GM21367 (cell line): ENCODE data around the gene ADCY7.

ENCODE experiments used
- ATAC-seq: cut with Tn5 transposase; IDR thresholded peaks from one replicate; pipeline ENCODE4 v1.9.1; 2021; ENCODE audit not compliant: unreplicated experiment

Gene ADCY7

DNA sequence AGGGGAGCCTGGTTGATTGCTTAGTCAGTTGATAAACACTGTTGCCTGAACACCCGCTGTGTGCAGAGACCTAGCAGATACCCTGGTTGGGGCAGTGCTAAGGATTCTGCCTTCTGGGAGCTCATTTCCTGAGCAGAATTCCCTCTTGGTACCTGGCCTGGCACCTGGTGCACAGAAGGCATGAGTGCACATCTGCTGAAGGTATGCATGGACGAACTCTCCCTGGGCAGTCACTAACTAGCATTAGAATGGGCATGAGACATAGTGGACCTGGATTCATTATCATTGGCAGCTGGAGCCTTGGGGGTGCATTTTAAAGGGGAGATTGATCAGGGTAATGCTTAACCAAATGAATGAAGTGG, 13.1 kb downstream of the ADCY7 start:
- no peak for ATAC-seq

GRCh38 chr16:50280932-50281331, 14.6 kb downstream of the ADCY7 start:
- ATAC-seq: no peak

- ATAC-seq: no peak
These were observed 15.1 kb downstream of the ADCY7 start for GRCh38 chr16:50281391-50282009.

DNA sequence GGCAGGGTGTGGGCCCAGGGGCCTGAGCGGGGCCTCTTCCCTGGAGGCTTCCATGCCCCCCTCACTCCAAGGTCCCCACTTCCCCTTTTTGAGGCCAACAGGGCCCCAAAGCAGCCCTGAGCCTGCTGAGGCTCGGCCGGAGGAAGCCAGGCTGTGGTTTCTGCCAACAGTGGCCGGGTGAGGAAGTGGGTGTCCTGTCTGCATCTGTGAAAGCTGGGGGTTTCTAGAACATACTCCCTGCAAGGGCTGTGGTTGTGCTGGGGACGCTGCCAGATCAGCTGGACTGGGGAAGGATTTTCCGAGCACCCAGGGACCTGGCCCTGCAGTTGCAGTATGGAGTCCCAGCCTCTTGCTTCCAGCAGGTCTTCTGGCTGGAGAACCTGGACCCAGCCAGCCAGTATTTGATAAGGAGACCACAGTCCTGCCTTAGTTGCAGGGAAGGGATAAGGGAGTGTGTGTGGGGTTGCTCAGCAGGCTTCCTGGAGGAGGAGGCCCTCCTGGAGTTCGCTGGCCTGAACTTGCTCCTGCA, 15.7 kb downstream of the ADCY7 start:
- peak; percentile 82 for ATAC-seq

GRCh38 chr16:50282955-50283631, 16.7 kb downstream of the ADCY7 start:
- ATAC-seq: no peak

- ATAC-seq: no peak
These were observed 18.0 kb downstream of the ADCY7 start for GRCh38 chr16:50284131-50284911.

DNA sequence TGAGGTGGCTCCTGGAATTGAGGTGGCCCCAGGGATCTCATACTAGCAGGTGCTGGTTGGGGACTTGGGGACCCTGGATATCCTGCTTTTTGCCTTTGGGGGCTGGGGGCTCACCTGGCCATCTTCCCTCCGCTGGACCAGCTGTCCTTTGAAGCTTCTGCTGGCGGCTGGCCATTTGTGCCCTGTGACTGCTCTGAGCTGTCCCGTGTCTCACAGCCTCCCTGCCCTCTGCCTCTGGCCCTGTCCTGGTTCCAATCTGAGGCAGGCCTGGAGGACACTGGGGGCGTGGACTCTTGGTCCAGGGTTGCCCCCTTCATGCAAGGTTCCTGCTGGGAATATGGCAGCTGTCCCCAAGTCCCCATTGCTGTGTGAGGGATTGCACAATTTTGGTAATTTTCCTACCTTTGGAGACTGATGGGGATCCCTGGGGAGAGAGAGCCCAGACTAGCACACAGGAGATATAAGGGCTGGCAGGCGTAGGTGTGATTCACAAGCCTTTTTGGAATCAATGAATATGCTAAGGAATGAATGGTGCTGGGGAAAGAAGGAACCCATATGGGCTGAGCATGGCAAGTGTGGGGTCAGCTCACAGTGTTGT, 19.2 kb downstream of the ADCY7 start:
- ATAC-seq: no peak

- no peak for ATAC-seq
These were observed 20.3 kb downstream of the ADCY7 start for GRCh38 chr16:50286681-50287080.

GRCh38 chr16:50288026-50288425, 21.7 kb downstream of the ADCY7 start:
- no peak for ATAC-seq

GRCh38 chr16:50288920-50289319, 22.6 kb downstream of the ADCY7 start:
- ATAC-seq: no peak

- no peak for ATAC-seq
These were observed 23.8 kb downstream of the ADCY7 start for GRCh38 chr16:50289950-50290764.

- no peak for ATAC-seq
These were observed 24.5 kb downstream of the ADCY7 start for GRCh38 chr16:50290856-50291255.

- ATAC-seq: no peak
These were observed 25.6 kb downstream of the ADCY7 start for GRCh38 chr16:50291719-50292565.

DNA sequence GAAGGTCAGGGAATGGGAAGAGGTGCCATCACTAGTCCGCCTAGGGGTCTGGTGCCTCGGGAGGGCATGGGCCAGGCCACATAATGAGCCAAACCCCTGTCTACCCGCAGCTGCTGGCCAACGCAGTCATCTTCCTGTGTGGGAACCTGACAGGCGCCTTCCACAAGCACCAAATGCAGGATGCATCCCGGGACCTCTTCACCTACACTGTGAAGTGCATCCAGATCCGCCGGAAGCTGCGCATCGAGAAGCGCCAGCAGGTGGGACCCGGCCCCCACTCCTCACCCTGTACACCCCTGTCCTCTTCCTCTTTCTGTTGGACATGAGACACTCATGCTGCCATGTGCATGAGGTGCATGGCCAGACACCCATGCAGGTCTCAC, 26.2 kb downstream of the ADCY7 start:
- no peak for ATAC-seq

DNA sequence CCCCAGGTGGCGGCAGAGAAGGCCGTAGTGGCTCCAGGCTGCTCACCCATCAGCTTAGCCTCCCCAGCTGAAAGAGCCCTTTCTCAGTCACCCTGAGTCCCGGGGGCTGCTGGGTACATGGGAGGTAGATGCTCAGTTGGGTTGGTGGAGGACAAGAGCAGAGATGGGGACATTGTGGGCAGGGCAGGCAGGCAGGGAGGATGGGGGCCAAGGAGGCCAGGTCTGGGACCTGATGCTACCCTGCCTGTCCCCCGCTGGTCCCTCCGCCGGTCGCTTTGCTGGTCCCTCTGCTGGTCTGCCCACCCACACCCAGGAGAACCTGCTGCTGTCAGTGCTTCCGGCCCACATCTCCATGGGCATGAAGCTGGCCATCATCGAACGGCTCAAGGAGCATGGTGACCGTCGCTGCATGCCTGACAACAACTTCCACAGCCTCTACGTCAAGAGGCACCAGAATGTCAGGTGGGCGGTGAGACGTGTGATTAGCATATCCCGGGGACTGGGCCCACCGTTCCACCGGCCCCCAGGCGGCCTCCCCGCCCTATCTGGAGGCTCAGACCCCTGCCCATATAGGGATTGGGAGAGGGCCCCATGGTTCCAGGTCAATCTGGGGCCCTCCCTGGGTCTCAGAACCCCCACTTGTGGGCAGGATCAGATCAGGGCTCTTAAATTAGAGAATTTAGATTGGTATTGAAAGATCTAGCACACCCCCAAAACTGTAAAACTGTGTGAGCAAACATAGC, 26.9 kb downstream of the ADCY7 start:
- ATAC-seq: no peak

DNA sequence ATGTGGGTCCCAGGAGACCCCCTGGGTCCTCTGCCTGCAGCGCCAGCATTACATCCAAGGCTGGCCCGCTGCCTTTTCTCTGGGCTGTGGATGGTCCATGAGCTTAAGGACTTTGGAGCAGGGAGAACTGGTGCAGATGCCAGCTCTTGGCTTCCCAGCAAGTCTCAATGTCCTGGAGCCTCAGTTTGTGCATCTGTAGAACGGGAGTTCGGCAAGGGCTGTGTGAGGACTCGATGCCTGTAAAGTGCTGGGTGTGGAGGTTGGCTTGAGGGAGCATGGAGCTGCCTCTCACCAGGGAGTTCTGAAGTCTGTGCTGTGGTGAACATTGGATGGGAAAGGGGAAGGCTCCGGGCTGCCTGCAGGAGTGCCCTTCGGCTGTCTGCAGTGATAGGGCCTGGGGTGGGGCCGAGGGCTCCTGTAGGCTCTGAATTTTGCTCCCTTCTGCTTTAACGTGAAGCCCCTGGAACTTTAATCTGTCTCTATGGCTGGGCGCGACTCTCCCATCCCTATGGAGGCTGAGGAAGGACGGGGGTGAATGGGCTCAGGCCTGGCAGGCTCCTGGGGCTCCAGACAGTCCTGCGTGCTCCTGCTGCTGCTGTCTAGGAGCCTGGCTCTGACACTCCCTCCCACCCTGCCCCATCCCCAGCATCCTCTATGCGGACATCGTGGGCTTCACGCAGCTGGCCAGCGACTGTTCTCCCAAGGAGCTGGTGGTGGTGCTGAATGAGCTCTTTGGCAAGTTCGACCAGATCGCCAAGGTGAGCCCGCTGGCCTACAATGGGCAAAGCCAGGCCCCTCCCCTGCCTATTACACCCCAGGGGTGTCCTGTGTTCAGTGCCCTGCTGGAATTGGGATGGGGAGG, 27.9 kb downstream of the ADCY7 start:
- no peak for ATAC-seq

DNA sequence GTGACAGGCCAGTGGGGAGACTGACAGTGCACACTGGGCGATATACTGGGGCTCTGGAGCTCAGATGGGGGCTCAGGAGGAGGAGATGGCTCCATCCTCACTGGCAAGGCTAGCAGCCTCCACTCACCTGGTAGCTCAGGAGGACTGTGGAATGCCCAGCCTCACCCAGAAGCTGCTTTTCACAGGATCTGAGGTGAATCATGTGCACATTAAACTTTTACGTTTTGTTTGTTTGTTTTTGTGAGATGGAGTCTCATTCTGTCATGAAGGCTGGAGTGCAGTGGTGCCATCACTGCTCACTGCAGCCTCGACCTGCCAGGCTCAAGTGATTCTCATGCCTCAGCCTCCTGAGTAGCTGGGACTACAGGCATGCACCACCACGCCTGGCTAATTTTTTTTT, 28.6 kb downstream of the ADCY7 start:
- no peak for ATAC-seq

DNA sequence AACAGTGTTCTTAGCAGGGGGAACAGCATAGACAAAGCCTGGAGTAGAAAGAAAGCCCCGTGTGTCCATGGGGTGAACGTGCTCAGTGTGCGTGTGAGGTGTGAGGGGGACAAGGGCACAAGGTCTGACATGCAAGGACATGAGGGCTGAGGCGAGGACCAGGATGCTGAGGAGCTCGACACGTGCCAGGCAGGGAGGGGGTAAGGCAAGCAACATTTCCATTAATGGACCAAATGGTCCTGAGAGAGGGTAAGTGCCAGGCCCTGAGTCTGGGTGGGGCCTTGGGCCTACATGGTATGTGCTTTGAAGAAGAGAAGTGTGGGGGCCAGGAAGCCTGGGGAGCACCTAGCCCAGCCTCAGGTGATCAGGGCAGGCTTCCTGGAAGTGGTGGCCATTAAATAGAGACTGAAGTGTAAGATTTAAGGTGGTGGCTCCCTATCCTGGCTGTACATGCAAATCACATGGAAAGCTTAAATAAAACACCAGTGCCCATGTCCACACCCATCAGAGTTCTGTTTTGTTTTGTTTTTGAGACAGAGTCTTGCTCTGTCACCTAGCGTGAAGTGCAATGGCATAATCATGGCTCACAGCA, 29.3 kb downstream of the ADCY7 start:
- ATAC-seq: no peak
